Measurements from ENCODE around the gene SMARCB1. TPM values are rescaled to one million over a fixed set of nuclear protein-coding genes. Genes with fewer than 3 reads are reported as not detected.

Gene SMARCB1
- total and polyA plus RNA-seq, 2 donors (not counting 3 experiments of a cell fraction or from before 2014, with no cell fraction given), result 113 to 148 TPM

DNA sequence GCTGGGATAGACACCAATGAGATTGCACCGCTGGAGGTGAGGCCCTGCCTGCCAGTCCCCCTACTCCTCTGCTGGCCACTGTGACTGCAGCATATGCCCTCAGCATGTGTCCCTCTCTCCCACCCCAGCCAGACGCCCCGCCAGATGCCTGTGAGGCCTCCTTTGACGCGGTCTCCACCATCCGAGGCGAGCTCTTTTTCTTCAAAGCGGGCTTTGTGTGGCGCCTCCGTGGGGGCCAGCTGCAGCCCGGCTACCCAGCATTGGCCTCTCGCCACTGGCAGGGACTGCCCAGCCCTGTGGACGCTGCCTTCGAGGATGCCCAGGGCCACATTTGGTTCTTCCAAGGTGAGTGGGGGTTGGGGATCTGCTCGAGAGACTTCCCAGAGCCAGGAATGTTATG, 5.7 kb upstream of the SMARCB1 start:
- Histone ChIP-seq H3K9ac (replicated peaks; ENCODE audit: extremely low read depth, insufficient read depth, low read length) (no peak overlapping the region), H3K4me1 (ENCODE audit: control insufficient read depth, extremely low read depth, insufficient read depth, low read length) (no peaks in the 10 kb centered on the region), H3K4me2 (ENCODE audit: insufficient read depth, low read length) (no peak overlapping the region), H3K9me3 (replicated peaks; ENCODE audit: control insufficient read depth, insufficient read depth, low read length) (no peaks in the 10 kb centered on the region), H2AFZ (ENCODE audit: low read depth, low read length) (no peak overlapping the region), H4K20me1 (replicated peaks; ENCODE audit: control insufficient read depth, extremely low read depth, insufficient read depth, low read length) (no peaks in the 10 kb centered on the region), H3K27me3 (ENCODE audit: control insufficient read depth in 2 of 2, insufficient read depth in 2 of 2, low read length in 2 of 2) (no peaks in the 10 kb centered on the region), H3K79me2 (ENCODE audit: control insufficient read depth, insufficient read depth, low read length) (no peaks in the 10 kb centered on the region), H3K27ac (ENCODE audit: insufficient read depth, low read depth, low read length) (no peak overlapping the region), H3K9me1 (replicated peaks; ENCODE audit: control insufficient read depth, extremely low read depth, insufficient read depth, low read length) (no peaks in the 10 kb centered on the region), H3K4me3 (replicated peaks in 1 of 3; ENCODE audit: insufficient read depth in 1 of 3, low read depth in 1 of 3, low read length in 3 of 3) (no peak overlapping the region), H3K36me3 (ENCODE audit: control insufficient read depth in 2 of 2, extremely low read depth in 1 of 2, insufficient read depth in 2 of 2, low read length in 2 of 2) (no peaks in the 10 kb centered on the region)
- TF ChIP-seq POLR2A (IDR thresholded peaks at IDR 0.05; ENCODE audit: low read depth, low read length), result no peak
- TF ChIP-seq MYC (IDR thresholded peaks at IDR 0.05; ENCODE audit: low read depth, low read length), result no peak
- no peak for TF ChIP-seq POLR2AphosphoS5 (IDR thresholded peaks at IDR 0.05; ENCODE audit: insufficient read depth, low read depth, low read length)
- no peak for TF ChIP-seq GATA2 (IDR thresholded peaks at IDR 0.05; ENCODE audit: insufficient read depth, insufficient read length, low read depth, low read length)
- TF ChIP-seq FOS (IDR thresholded peaks at IDR 0.05; ENCODE audit: borderline replicate concordance, insufficient read depth, low read length), result no peak
- TF ChIP-seq, protein P1, sequence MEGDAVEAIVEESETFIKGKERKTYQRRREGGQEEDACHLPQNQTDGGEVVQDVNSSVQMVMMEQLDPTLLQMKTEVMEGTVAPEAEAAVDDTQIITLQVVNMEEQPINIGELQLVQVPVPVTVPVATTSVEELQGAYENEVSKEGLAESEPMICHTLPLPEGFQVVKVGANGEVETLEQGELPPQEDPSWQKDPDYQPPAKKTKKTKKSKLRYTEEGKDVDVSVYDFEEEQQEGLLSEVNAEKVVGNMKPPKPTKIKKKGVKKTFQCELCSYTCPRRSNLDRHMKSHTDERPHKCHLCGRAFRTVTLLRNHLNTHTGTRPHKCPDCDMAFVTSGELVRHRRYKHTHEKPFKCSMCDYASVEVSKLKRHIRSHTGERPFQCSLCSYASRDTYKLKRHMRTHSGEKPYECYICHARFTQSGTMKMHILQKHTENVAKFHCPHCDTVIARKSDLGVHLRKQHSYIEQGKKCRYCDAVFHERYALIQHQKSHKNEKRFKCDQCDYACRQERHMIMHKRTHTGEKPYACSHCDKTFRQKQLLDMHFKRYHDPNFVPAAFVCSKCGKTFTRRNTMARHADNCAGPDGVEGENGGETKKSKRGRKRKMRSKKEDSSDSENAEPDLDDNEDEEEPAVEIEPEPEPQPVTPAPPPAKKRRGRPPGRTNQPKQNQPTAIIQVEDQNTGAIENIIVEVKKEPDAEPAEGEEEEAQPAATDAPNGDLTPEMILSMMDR (IDR thresholded peaks at IDR 0.05; ENCODE audit: extremely low read depth in 1 of 2, insufficient read depth in 1 of 2, low read depth in 1 of 2, low read length in 2 of 2), result no peak
- TF ChIP-seq, protein P2, sequence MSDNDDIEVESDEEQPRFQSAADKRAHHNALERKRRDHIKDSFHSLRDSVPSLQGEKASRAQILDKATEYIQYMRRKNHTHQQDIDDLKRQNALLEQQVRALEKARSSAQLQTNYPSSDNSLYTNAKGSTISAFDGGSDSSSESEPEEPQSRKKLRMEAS (IDR thresholded peaks at IDR 0.05; ENCODE audit: insufficient read depth, insufficient read length), result no peak
- no peak for TF ChIP-seq JUN (IDR thresholded peaks at IDR 0.05; ENCODE audit: borderline replicate concordance, insufficient read depth, insufficient read length, low read depth)
- no peak for TF ChIP-seq EZH2 (IDR thresholded peaks at IDR 0.05; ENCODE audit: borderline replicate concordance, low read depth, low read length, severe bottlenecking)
- dilution Hi-C loops (cut with MboI; ENCODE audit: extremely low pct_ligation_motif_present, low sequenced_read_pairs) (no loop called here), intact Hi-C loops (cut with micrococcal nuclease) (no loop called here)
- DNase-seq (ENCODE audit: low read depth, low spot score) (no peak), FAIRE-seq (no peak)
- POLR2A ChIA-PET, result no interaction called here
- BruUV-seq (replicated peaks), result no TSS peak
- CTCF ChIA-PET, result interaction anchor here (1.4 kb wide), 1 partner anchor 69 kb away, joined by 3 read pairs; no protein-coding TSS in a partner anchor

Data from endothelial cell of umbilical vein (primary cell).